GM23338 (cell line): ENCODE measurements around the gene ZNF784. TPM values are rescaled to one million over a fixed set of nuclear protein-coding genes. Genes with fewer than 3 reads are reported as not detected.

Experiments used
- ATAC-seq: fragments of 200-7000 bp; cut with Tn5 transposase; 3 replicates; pipeline ENCODE4 v1.9.1; 2020
- DNase-seq: peaks from one replicate; pipeline ENCODE4 v3.0.0-alpha.2; 2015; ENCODE audit warnings: low spot score
- H2AFZ ChIP-seq: fragments of 200-600 bp; sonication (generic); 2 replicates; pipeline ENCODE4 v1.8.0; 2016; ENCODE audit warnings: antibody characterized with exemption, mild to moderate bottlenecking, moderate library complexity
- H3F3A ChIP-seq: fragments of 200-600 bp; sonication (generic); replicated peaks from 2 replicates; pipeline ENCODE4 v1.8.0; 2017; ENCODE audit warnings: antibody characterized with exemption, mixed run types, low read depth
- H3K27ac ChIP-seq: fragments of 200-600 bp; sonication (generic); 2 replicates; pipeline ENCODE4 v1.6.1; 2016; ENCODE audit warnings: low read depth
- H3K27me3 ChIP-seq: fragments of 200-600 bp; sonication (generic); 2 replicates; pipeline ENCODE4 v1.8.0; 2016; ENCODE audit warnings: mild to moderate bottlenecking, mixed run types, moderate library complexity; ENCODE audit not compliant: insufficient read depth
- H3K36me3 ChIP-seq: fragments of 200-600 bp; sonication (generic); 2 replicates; pipeline ENCODE4 v1.8.0; 2016; ENCODE audit warnings: mild to moderate bottlenecking; ENCODE audit not compliant: insufficient read depth
- H3K4me1 ChIP-seq: fragments of 200-600 bp; sonication (generic); 2 replicates; pipeline ENCODE4 v1.8.0; 2016; ENCODE audit warnings: mild to moderate bottlenecking, moderate library complexity; ENCODE audit not compliant: insufficient read depth
- H3K4me2 ChIP-seq: fragments of 200-600 bp; sonication (generic); 2 replicates; pipeline ENCODE4 v1.7.1; 2017; ENCODE audit warnings: mixed run types
- H3K4me3 ChIP-seq: fragments of 200-600 bp; sonication (generic); 2 replicates; pipeline ENCODE4 v1.6.1; 2016; ENCODE audit warnings: mixed run types
- H3K79me2 ChIP-seq: fragments of 200-600 bp; sonication (generic); replicated peaks from 2 replicates; pipeline ENCODE4 v1.8.0; 2017; ENCODE audit warnings: mild to moderate bottlenecking; ENCODE audit not compliant: insufficient read depth
- H3K9me2 ChIP-seq: fragments of 200-600 bp; sonication (generic); 2 replicates; pipeline ENCODE4 v1.8.0; 2017; ENCODE audit not compliant: insufficient read depth
- H4K20me1 ChIP-seq: fragments of 200-600 bp; sonication (generic); replicated peaks from 2 replicates; pipeline ENCODE4 v1.8.0; 2017; ENCODE audit warnings: mild to moderate bottlenecking; ENCODE audit not compliant: insufficient read depth
- H3K27ac Mint-ChIP-seq: 2 replicates; pipeline ENCODE4 v1.8.0; 2020; ENCODE audit warnings: inconsistent platforms, mild to moderate bottlenecking, moderate library complexity, mixed read lengths
- H3K27me3 Mint-ChIP-seq: 3 replicates; pipeline ENCODE4 v1.8.0; 2022; ENCODE audit warnings: low read depth, mild to moderate bottlenecking, moderate library complexity, mixed read lengths, inconsistent platforms; ENCODE audit not compliant: insufficient read depth, poor library complexity
- H3K36me3 Mint-ChIP-seq: 3 replicates; pipeline ENCODE4 v1.8.0; 2021; ENCODE audit warnings: low read depth, mild to moderate bottlenecking, inconsistent platforms, moderate library complexity, mixed read lengths
- H3K4me1 Mint-ChIP-seq: 3 replicates; pipeline ENCODE4 v1.8.0; 2020; ENCODE audit warnings: mild to moderate bottlenecking, inconsistent platforms, mixed read lengths
- H3K4me3 Mint-ChIP-seq: 3 replicates; pipeline ENCODE4 v1.8.0; 2021; ENCODE audit warnings: moderate library complexity, mild to moderate bottlenecking, inconsistent platforms, mixed read lengths
- H3K9me3 Mint-ChIP-seq: 3 replicates; pipeline ENCODE4 v1.8.0; 2020; ENCODE audit warnings: moderate library complexity, mild to moderate bottlenecking, inconsistent platforms, mixed read lengths
- CREB1 ChIP-seq: fragments of 250-450 bp; sonication (Bioruptor Pico); IDR thresholded peaks from 2 replicates; pipeline ENCODE4 v1.5.0; 2020; ENCODE audit warnings: low read depth, mild to moderate bottlenecking, moderate library complexity
- EZH2 ChIP-seq: fragments of 200-600 bp; sonication (generic); IDR thresholded peaks from one replicate; pipeline ENCODE4 v1.8.0; 2017; ENCODE audit warnings: antibody characterized with exemption, mild to moderate bottlenecking, low read depth; ENCODE audit not compliant: unreplicated experiment
- EZH2phosphoT487 ChIP-seq: fragments of 200-600 bp; sonication (generic); IDR thresholded peaks from one replicate; pipeline ENCODE4 v1.8.1; 2018; ENCODE audit warnings: antibody characterized with exemption; ENCODE audit not compliant: unreplicated experiment
- JUNB ChIP-seq: IDR thresholded peaks from one replicate; pipeline ENCODE4 v1.6.1; 2016; ENCODE audit warnings: antibody characterized with exemption; ENCODE audit not compliant: unreplicated experiment
- NANOG ChIP-seq: IDR thresholded peaks from 2 replicates; pipeline ENCODE4 v1.6.1; 2016; ENCODE audit warnings: antibody characterized with exemption, borderline replicate concordance
- POLR2AphosphoS5 ChIP-seq: IDR thresholded peaks from 2 replicates; pipeline ENCODE4 v1.6.1; 2016; ENCODE audit warnings: antibody characterized with exemption, low read depth
- STAT1 ChIP-seq: IDR thresholded peaks from one replicate; pipeline ENCODE4 v1.6.1; 2016; ENCODE audit warnings: antibody characterized with exemption; ENCODE audit not compliant: unreplicated experiment
- ZNF114 ChIP-seq: fragments of 250-450 bp; sonication (Bioruptor Pico); IDR thresholded peaks from 2 replicates; pipeline ENCODE4 v1.5.0; 2020; ENCODE audit warnings: mild to moderate bottlenecking, moderate library complexity
- ZNF331 ChIP-seq: fragments of 250-450 bp; sonication (Bioruptor Pico); IDR thresholded peaks from 2 replicates; pipeline ENCODE4 v1.5.0; 2020; ENCODE audit warnings: low read depth, mild to moderate bottlenecking, moderate library complexity
- polyA plus RNA-seq: library from polyadenylated mRNA; unstranded; fragments of >200 nt; fragmentation: Nextera tagmentation; extraction: Ambion mirVana; gene quantifications from 2 replicates; pipeline ENCODE4 v1.2.1, GENCODE V29; 2016
- total RNA-seq: library from RNA; depleted of rRNA; stranded (reverse); fragments of >200 nt; shearing (Covaris generic); gene quantifications from 2 replicates; pipeline ENCODE4 v1.2.3, GENCODE V29; 2014
- TF ChIP-seq, protein P1 (sequence below): IDR thresholded peaks from one replicate; pipeline ENCODE4 v1.6.1; 2018; ENCODE audit warnings: antibody characterized with exemption; ENCODE audit not compliant: unreplicated experiment
- TF ChIP-seq, protein P2 (sequence below): IDR thresholded peaks from 2 replicates; pipeline ENCODE4 v1.6.1; 2016; ENCODE audit warnings: antibody characterized with exemption
- TF ChIP-seq, protein P3 (sequence below): fragments of 250-450 bp; sonication (Bioruptor Pico); IDR thresholded peaks from 2 replicates; pipeline ENCODE4 v1.5.0; 2020; ENCODE audit warnings: mild to moderate bottlenecking, moderate library complexity
- TF ChIP-seq, protein P4 (sequence below), 2 experiments: fragments of 200-600 bp in 1 of 2; sonication (generic) in 1 of 2; conservative IDR thresholded peaks; 2 replicates each; pipeline versions ENCODE4 v1.5.1 to v1.6.1; 2016 to 2017; ENCODE audit warnings: antibody characterized with exemption in 2 of 2, low read depth in 2 of 2, mild to moderate bottlenecking in 2 of 2, moderate library complexity in 1 of 2

Gene ZNF784
- total and polyA plus RNA-seq, 2 experiments from 2014 or later = 1.5 to 6.7 TPM

DNA sequence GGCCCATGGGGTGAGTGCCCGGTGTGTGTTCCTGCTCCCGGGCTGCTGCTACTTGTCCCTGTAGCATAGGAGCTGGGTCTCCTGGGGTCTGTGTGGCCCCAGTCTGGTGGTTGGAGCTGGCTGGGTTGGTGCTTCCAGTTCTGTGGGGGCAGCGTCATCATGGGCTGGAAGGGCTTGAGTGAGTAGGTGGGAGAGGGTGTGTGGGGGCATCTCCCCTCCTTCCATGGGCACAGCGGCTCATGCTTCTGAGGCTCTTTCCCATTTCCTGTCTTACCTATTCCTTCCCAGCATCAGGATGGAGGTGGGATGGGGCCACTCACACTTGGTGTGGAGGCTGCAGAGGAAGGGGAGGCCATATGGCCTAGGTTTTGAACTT, 42.6 kb upstream of the ZNF784 start:
- peaks cover 5% of the 10 kb centered on the region; the same call in 1 of the 3 replicates for H3K9me3 Mint-ChIP-seq
- H2AFZ ChIP-seq = no peak overlapping the region
- H3K4me3 Mint-ChIP-seq = no peak overlapping the region
- H3K36me3 ChIP-seq = peaks cover 40% of the 10 kb centered on the region
- peaks cover 36% of the 10 kb centered on the region for H4K20me1 ChIP-seq
- no peak overlapping the region for H3K27ac Mint-ChIP-seq
- H3K4me1 Mint-ChIP-seq = peaks cover 15% of the 10 kb centered on the region
- ATAC-seq (no peak), DNase-seq (no peak)
- peaks cover 23% of the 10 kb centered on the region for H3F3A ChIP-seq
- no peak overlapping the region for H3K4me2 ChIP-seq
- H3K27ac ChIP-seq = no peak overlapping the region
- H3K4me1 ChIP-seq = peaks cover 3% of the 10 kb centered on the region; the same call in 1 of the 2 replicates
- TF ChIP-seq EZH2phosphoT487 (no peak), POLR2AphosphoS5 (no peak), NANOG (no peak), STAT1 (no peak), EZH2 (no peak), ZNF331 (CRISPR knock-in tag) (no peak), ZNF114 (CRISPR knock-in tag) (no peak), JUNB (no peak), CREB1 (CRISPR knock-in tag) (no peak)
- TF ChIP-seq, protein P1, sequence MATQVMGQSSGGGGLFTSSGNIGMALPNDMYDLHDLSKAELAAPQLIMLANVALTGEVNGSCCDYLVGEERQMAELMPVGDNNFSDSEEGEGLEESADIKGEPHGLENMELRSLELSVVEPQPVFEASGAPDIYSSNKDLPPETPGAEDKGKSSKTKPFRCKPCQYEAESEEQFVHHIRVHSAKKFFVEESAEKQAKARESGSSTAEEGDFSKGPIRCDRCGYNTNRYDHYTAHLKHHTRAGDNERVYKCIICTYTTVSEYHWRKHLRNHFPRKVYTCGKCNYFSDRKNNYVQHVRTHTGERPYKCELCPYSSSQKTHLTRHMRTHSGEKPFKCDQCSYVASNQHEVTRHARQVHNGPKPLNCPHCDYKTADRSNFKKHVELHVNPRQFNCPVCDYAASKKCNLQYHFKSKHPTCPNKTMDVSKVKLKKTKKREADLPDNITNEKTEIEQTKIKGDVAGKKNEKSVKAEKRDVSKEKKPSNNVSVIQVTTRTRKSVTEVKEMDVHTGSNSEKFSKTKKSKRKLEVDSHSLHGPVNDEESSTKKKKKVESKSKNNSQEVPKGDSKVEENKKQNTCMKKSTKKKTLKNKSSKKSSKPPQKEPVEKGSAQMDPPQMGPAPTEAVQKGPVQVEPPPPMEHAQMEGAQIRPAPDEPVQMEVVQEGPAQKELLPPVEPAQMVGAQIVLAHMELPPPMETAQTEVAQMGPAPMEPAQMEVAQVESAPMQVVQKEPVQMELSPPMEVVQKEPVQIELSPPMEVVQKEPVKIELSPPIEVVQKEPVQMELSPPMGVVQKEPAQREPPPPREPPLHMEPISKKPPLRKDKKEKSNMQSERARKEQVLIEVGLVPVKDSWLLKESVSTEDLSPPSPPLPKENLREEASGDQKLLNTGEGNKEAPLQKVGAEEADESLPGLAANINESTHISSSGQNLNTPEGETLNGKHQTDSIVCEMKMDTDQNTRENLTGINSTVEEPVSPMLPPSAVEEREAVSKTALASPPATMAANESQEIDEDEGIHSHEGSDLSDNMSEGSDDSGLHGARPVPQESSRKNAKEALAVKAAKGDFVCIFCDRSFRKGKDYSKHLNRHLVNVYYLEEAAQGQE = no peak
- TF ChIP-seq, protein P2, sequence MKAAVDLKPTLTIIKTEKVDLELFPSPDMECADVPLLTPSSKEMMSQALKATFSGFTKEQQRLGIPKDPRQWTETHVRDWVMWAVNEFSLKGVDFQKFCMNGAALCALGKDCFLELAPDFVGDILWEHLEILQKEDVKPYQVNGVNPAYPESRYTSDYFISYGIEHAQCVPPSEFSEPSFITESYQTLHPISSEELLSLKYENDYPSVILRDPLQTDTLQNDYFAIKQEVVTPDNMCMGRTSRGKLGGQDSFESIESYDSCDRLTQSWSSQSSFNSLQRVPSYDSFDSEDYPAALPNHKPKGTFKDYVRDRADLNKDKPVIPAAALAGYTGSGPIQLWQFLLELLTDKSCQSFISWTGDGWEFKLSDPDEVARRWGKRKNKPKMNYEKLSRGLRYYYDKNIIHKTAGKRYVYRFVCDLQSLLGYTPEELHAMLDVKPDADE = no peak
- TF ChIP-seq, protein P3, sequence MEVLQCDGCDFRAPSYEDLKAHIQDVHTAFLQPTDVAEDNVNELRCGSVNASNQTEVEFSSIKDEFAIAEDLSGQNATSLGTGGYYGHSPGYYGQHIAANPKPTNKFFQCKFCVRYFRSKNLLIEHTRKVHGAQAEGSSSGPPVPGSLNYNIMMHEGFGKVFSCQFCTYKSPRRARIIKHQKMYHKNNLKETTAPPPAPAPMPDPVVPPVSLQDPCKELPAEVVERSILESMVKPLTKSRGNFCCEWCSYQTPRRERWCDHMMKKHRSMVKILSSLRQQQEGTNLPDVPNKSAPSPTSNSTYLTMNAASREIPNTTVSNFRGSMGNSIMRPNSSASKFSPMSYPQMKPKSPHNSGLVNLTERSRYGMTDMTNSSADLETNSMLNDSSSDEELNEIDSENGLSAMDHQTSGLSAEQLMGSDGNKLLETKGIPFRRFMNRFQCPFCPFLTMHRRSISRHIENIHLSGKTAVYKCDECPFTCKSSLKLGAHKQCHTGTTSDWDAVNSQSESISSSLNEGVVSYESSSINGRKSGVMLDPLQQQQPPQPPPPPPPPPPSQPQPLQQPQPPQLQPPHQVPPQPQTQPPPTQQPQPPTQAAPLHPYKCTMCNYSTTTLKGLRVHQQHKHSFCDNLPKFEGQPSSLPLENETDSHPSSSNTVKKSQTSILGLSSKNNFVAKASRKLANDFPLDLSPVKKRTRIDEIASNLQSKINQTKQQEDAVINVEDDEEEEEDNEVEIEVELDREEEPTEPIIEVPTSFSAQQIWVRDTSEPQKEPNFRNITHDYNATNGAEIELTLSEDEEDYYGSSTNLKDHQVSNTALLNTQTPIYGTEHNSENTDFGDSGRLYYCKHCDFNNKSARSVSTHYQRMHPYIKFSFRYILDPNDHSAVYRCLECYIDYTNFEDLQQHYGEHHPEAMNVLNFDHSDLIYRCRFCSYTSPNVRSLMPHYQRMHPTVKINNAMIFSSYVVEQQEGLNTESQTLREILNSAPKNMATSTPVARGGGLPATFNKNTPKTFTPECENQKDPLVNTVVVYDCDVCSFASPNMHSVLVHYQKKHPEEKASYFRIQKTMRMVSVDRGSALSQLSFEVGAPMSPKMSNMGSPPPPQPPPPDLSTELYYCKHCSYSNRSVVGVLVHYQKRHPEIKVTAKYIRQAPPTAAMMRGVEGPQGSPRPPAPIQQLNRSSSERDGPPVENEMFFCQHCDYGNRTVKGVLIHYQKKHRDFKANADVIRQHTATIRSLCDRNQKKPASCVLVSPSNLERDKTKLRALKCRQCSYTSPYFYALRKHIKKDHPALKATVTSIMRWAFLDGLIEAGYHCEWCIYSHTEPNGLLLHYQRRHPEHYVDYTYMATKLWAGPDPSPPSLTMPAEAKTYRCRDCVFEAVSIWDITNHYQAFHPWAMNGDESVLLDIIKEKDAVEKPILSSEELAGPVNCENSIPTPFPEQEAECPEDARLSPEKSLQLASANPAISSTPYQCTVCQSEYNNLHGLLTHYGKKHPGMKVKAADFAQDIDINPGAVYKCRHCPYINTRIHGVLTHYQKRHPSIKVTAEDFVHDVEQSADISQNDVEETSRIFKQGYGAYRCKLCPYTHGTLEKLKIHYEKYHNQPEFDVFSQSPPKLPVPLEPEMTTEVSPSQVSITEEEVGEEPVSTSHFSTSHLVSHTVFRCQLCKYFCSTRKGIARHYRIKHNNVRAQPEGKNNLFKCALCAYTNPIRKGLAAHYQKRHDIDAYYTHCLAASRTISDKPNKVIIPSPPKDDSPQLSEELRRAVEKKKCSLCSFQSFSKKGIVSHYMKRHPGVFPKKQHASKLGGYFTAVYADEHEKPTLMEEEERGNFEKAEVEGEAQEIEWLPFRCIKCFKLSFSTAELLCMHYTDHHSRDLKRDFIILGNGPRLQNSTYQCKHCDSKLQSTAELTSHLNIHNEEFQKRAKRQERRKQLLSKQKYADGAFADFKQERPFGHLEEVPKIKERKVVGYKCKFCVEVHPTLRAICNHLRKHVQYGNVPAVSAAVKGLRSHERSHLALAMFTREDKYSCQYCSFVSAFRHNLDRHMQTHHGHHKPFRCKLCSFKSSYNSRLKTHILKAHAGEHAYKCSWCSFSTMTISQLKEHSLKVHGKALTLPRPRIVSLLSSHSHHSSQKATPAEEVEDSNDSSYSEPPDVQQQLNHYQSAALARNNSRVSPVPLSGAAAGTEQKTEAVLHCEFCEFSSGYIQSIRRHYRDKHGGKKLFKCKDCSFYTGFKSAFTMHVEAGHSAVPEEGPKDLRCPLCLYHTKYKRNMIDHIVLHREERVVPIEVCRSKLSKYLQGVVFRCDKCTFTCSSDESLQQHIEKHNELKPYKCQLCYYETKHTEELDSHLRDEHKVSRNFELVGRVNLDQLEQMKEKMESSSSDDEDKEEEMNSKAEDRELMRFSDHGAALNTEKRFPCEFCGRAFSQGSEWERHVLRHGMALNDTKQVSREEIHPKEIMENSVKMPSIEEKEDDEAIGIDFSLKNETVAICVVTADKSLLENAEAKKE (CRISPR knock-in tag) = no peak
- TF ChIP-seq, protein P4, sequence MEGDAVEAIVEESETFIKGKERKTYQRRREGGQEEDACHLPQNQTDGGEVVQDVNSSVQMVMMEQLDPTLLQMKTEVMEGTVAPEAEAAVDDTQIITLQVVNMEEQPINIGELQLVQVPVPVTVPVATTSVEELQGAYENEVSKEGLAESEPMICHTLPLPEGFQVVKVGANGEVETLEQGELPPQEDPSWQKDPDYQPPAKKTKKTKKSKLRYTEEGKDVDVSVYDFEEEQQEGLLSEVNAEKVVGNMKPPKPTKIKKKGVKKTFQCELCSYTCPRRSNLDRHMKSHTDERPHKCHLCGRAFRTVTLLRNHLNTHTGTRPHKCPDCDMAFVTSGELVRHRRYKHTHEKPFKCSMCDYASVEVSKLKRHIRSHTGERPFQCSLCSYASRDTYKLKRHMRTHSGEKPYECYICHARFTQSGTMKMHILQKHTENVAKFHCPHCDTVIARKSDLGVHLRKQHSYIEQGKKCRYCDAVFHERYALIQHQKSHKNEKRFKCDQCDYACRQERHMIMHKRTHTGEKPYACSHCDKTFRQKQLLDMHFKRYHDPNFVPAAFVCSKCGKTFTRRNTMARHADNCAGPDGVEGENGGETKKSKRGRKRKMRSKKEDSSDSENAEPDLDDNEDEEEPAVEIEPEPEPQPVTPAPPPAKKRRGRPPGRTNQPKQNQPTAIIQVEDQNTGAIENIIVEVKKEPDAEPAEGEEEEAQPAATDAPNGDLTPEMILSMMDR (conservative IDR thresholded peaks at IDR 0.05; ENCODE audit: low read depth in 2 of 2) = no peak
- H3K36me3 Mint-ChIP-seq = peaks cover 93% of the 10 kb centered on the region
- no peaks in the 10 kb centered on the region for H3K9me2 ChIP-seq
- H3K27me3 ChIP-seq = no peaks in the 10 kb centered on the region
- peaks cover 36% of the 10 kb centered on the region for H3K27me3 Mint-ChIP-seq
- H3K4me3 ChIP-seq = no peak overlapping the region
- H3K79me2 ChIP-seq = peaks cover 77% of the 10 kb centered on the region
